ENCODE data around the gene PEX1. TPM values are rescaled to one million over a fixed set of nuclear protein-coding genes. Genes with fewer than 3 reads are reported as not detected.
A peak's percentile ranks its signal among the peaks of the same experiment; 100 is the strongest.

Gene PEX1
- total and polyA plus RNA-seq, 9 of the 15 experiments (the other 6 are each of a cell fraction or from before 2014, with no cell fraction given), result 9.4 to 32.2 (median 19.9) TPM

DNA sequence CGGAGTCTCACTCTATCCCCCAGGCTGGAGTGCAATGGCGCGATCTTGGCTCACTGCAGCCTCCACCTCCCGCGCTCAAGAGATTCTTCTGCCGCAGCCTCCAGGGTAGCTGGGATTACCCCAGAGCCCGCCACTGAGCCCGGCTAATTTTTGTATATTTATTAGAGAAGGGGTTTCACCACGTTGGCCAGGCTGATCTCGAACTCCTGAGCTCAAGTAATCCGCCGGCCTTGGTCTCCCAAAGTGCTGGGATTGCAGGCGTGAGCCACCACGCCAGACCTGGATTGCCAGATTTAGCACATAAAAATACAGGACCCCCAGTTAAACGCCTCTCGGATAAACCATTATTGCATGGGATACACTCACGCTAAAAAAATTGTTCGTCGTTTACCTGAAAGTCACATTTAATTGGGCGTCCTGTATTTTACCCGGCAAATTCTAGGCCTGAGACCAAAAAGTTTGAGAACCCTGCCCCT lies 81.4 kb downstream of the PEX1 start (continued):
- TF ChIP-seq, protein P1, sequence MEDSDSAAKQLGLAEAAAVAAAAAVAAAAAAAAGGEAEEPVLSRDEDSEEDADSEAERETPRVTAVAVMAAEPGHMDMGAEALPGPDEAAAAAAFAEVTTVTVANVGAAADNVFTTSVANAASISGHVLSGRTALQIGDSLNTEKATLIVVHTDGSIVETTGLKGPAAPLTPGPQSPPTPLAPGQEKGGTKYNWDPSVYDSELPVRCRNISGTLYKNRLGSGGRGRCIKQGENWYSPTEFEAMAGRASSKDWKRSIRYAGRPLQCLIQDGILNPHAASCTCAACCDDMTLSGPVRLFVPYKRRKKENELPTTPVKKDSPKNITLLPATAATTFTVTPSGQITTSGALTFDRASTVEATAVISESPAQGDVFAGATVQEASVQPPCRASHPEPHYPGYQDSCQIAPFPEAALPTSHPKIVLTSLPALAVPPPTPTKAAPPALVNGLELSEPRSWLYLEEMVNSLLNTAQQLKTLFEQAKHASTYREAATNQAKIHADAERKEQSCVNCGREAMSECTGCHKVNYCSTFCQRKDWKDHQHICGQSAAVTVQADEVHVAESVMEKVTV (CRISPR knock-in tag; IDR thresholded peaks at IDR 0.05), result peak; percentile 82; the same call in 1 of the 2 replicates
- TF ChIP-seq, protein P2, sequence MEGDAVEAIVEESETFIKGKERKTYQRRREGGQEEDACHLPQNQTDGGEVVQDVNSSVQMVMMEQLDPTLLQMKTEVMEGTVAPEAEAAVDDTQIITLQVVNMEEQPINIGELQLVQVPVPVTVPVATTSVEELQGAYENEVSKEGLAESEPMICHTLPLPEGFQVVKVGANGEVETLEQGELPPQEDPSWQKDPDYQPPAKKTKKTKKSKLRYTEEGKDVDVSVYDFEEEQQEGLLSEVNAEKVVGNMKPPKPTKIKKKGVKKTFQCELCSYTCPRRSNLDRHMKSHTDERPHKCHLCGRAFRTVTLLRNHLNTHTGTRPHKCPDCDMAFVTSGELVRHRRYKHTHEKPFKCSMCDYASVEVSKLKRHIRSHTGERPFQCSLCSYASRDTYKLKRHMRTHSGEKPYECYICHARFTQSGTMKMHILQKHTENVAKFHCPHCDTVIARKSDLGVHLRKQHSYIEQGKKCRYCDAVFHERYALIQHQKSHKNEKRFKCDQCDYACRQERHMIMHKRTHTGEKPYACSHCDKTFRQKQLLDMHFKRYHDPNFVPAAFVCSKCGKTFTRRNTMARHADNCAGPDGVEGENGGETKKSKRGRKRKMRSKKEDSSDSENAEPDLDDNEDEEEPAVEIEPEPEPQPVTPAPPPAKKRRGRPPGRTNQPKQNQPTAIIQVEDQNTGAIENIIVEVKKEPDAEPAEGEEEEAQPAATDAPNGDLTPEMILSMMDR (IDR thresholded peaks at IDR 0.05 in 2 of 3, conservative IDR thresholded peaks at IDR 0.05 in 1 of 3; ENCODE audit: insufficient read depth in 2 of 3, low read depth in 1 of 3, low read length in 3 of 3), result peak in 1 of 3 experiments; percentile 99; a peak in 1 of 6 replicates
- TF ChIP-seq, protein P3, sequence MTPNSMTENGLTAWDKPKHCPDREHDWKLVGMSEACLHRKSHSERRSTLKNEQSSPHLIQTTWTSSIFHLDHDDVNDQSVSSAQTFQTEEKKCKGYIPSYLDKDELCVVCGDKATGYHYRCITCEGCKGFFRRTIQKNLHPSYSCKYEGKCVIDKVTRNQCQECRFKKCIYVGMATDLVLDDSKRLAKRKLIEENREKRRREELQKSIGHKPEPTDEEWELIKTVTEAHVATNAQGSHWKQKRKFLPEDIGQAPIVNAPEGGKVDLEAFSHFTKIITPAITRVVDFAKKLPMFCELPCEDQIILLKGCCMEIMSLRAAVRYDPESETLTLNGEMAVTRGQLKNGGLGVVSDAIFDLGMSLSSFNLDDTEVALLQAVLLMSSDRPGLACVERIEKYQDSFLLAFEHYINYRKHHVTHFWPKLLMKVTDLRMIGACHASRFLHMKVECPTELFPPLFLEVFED (CRISPR knock-in tag; conservative IDR thresholded peaks at IDR 0.05), result no peak
- TF ChIP-seq, protein P4, sequence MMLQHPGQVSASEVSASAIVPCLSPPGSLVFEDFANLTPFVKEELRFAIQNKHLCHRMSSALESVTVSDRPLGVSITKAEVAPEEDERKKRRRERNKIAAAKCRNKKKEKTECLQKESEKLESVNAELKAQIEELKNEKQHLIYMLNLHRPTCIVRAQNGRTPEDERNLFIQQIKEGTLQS (IDR thresholded peaks at IDR 0.05), result no peak
- TF ChIP-seq, protein P4 (CRISPR knock-in tag; conservative IDR thresholded peaks at IDR 0.05), result peak; percentile 80; the same call in 1 of the 2 replicates
- TF ChIP-seq, protein P5, sequence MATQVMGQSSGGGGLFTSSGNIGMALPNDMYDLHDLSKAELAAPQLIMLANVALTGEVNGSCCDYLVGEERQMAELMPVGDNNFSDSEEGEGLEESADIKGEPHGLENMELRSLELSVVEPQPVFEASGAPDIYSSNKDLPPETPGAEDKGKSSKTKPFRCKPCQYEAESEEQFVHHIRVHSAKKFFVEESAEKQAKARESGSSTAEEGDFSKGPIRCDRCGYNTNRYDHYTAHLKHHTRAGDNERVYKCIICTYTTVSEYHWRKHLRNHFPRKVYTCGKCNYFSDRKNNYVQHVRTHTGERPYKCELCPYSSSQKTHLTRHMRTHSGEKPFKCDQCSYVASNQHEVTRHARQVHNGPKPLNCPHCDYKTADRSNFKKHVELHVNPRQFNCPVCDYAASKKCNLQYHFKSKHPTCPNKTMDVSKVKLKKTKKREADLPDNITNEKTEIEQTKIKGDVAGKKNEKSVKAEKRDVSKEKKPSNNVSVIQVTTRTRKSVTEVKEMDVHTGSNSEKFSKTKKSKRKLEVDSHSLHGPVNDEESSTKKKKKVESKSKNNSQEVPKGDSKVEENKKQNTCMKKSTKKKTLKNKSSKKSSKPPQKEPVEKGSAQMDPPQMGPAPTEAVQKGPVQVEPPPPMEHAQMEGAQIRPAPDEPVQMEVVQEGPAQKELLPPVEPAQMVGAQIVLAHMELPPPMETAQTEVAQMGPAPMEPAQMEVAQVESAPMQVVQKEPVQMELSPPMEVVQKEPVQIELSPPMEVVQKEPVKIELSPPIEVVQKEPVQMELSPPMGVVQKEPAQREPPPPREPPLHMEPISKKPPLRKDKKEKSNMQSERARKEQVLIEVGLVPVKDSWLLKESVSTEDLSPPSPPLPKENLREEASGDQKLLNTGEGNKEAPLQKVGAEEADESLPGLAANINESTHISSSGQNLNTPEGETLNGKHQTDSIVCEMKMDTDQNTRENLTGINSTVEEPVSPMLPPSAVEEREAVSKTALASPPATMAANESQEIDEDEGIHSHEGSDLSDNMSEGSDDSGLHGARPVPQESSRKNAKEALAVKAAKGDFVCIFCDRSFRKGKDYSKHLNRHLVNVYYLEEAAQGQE (IDR thresholded peaks at IDR 0.05; ENCODE audit: borderline replicate concordance), result peak; percentile 82; the same call in 1 of the 2 replicates
- TF ChIP-seq, protein P5 (CRISPR knock-in tag; IDR thresholded peaks at IDR 0.05; ENCODE audit: low read depth), result no peak

Measured in K562 (cell line).